H1 (cell line): ENCODE results near the gene WBP11.

ENCODE experiments used
- CEBPB ChIP-seq: IDR thresholded peaks from 2 replicates; pipeline ENCODE4 v1.6.1; 2012; ENCODE audit warnings: low read depth, low read length
- CTCF ChIP-seq, 3 experiments: IDR thresholded peaks; 1 replicate in 2 of 3; 2 replicates in 1 of 3; pipeline versions ENCODE4 v1.5.1 to v1.6.1; 2011; ENCODE audit warnings: low read length in 3 of 3, mild to moderate bottlenecking in 3 of 3, inconsistent platforms in 2 of 3, low read depth in 1 of 3, moderate library complexity in 1 of 3; ENCODE audit not compliant: insufficient read depth in 1 of 3; ENCODE audit errors: control extremely low read depth in 1 of 3
- POLR2A ChIP-seq, 2 experiments: IDR thresholded peaks; 1 replicate in 1 of 2; 2 replicates in 1 of 2; pipeline ENCODE4 v1.6.1; 2011; ENCODE audit warnings: low read depth in 2 of 2, low read length in 2 of 2, mild to moderate bottlenecking in 2 of 2; ENCODE audit errors: control extremely low read depth in 1 of 2
- POLR2AphosphoS5 ChIP-seq: IDR thresholded peaks from 2 replicates; pipeline ENCODE4 v1.6.1; 2011; ENCODE audit warnings: low read depth, low read length
- RAD21 ChIP-seq, 2 experiments: IDR thresholded peaks in 1 of 2; conservative IDR thresholded peaks in 1 of 2; 2 replicates each; pipeline ENCODE4 v1.6.1; 2011; ENCODE audit warnings: low read depth in 2 of 2, low read length in 2 of 2, improper control_type of control experiment in 1 of 2, inconsistent platforms in 1 of 2, mild to moderate bottlenecking in 1 of 2, moderate library complexity in 1 of 2
- SIN3A ChIP-seq, 2 experiments: IDR thresholded peaks in 1 of 2; conservative IDR thresholded peaks in 1 of 2; 2 replicates each; pipeline ENCODE4 v1.6.1; 2011 to 2012; ENCODE audit warnings: low read length in 2 of 2, improper control_type of control experiment in 1 of 2, low read depth in 1 of 2, mild to moderate bottlenecking in 1 of 2

GRCh38 chr12:14772946-14773345 lies 30.3 kb downstream of the WBP11 start:
- TF ChIP-seq CTCF (IDR thresholded peaks at IDR 0.05; ENCODE audit: control extremely low read depth in 1 of 3, insufficient read depth in 1 of 3, low read depth in 1 of 3, low read length in 3 of 3), result no peak
- TF ChIP-seq POLR2A (IDR thresholded peaks at IDR 0.05; ENCODE audit: control extremely low read depth in 1 of 2, low read depth in 2 of 2, low read length in 2 of 2), result no peak
- no peak for TF ChIP-seq CEBPB
- TF ChIP-seq SIN3A (conservative IDR thresholded peaks at IDR 0.05 in 1 of 2, IDR thresholded peaks at IDR 0.05 in 1 of 2; ENCODE audit: low read depth in 1 of 2, low read length in 2 of 2), result no peak
- no peak for TF ChIP-seq RAD21 (IDR thresholded peaks at IDR 0.05 in 1 of 2, conservative IDR thresholded peaks at IDR 0.05 in 1 of 2; ENCODE audit: low read depth in 2 of 2, low read length in 2 of 2)
- TF ChIP-seq POLR2AphosphoS5, result no peak
